ENCODE results near the gene ENPP5.

ENPP5 gene, protein sequence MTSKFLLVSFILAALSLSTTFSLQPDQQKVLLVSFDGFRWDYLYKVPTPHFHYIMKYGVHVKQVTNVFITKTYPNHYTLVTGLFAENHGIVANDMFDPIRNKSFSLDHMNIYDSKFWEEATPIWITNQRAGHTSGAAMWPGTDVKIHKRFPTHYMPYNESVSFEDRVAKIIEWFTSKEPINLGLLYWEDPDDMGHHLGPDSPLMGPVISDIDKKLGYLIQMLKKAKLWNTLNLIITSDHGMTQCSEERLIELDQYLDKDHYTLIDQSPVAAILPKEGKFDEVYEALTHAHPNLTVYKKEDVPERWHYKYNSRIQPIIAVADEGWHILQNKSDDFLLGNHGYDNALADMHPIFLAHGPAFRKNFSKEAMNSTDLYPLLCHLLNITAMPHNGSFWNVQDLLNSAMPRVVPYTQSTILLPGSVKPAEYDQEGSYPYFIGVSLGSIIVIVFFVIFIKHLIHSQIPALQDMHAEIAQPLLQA

DNA sequence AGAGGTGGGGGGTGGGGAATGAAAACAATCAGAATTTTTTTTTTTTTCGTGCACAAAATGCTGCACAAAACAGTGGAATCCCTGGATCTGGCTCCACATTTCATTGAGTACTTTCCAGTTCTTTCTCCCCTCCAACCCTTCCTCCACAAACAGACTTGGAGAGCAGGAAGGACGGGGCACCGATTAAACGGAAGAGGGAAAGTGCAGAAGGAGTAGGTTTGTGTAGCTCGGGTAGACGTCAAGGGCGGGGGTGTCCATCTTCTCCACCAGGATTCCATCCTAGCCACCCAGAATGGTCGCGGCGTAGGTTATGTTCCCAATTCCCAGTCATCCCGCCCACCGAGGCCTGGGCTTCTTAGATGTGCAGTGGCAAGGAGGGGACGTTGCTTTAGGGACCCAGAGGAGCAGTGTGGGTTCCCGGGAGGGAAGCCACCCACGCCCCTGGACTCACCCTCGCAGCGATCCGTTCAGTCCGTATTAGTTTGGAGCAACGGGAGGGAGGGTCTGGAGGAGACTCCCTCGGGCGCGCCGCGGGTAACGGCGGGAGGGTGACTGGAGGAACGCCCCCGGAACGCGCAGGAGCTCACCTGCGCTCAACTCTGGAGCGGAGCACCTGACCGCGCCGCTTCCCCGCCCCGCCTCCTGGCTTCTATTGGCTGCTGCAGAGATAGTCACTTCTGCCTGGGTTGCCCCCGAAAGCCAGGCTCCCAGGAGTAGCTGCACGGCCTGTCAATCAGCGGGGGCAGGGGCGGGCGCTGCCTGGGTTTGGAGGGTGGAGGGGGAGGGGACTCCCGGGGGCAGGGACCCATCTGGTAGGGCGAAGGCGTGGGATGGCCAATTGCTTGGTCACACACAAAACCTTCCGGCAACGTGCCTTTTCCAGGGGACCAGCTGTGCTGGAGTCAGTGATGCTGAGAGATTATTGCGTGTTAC lies at the start of gene ENPP5:
ENPP5 (minus strand) TSS at position 624 of the 933 bp plus-strand sequence. CDS start 2,718 bp downstream, outside the sequence.
- DNase-seq (ENCODE audit: low read depth in 1 of 2, low spot score in 1 of 2) = peak; percentile 93 to 96
- TF ChIP-seq JUND (IDR thresholded peaks at IDR 0.05; ENCODE audit: low read depth) = no peak
- in situ Hi-C loops (cut with HindIII; ENCODE audit: low pct_unique_long_range_greater_than_20kb, low sequenced_read_pairs) = no loop called here

DNA sequence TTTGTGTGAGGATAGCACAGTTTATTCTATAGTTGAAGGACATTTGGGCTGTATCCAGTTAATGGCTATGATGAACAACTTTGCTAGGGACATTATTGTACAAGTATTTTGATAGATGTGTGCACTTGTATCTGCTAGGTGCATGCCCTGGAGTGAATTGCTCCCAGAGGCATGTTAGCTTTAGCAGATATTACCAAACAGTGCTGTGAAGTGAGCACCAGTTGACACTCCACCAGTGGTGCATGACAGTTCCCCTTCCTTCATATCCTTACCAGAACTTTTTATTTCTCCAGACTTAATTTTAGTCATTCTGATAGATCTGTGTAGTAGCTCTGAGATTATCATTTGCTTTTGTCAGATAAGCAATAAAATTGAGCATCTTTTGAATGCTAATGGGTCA lies 48.9 kb upstream of the ENPP5 start:
- in situ Hi-C loops (cut with HindIII; ENCODE audit: low pct_unique_long_range_greater_than_20kb, low sequenced_read_pairs) = no loop called here
- TF ChIP-seq JUND (IDR thresholded peaks at IDR 0.05; ENCODE audit: low read depth) = no peak
- no peak for DNase-seq (ENCODE audit: low read depth in 1 of 2, low spot score in 1 of 2)

DNA sequence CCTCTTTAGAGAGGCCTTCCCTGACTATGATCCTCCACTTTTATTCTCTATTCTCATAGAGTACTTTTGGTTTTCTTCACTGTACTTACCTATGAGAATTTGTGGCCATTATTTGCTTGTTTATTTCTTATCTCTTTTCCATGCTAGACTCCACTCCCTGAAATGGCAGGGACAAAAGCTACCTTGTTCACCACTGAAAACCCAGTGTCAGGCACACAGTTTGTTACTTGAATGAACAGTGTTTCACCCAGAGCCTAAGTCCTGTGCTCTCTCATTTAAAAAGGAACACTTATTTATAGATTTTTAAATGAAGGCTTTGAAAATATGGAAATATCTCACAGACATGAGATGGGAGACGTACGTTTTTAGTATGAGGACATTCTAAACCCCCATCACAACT lies 47.7 kb upstream of the ENPP5 start:
- in situ Hi-C loops (cut with HindIII; ENCODE audit: low pct_unique_long_range_greater_than_20kb, low sequenced_read_pairs) = no loop called here

DNA sequence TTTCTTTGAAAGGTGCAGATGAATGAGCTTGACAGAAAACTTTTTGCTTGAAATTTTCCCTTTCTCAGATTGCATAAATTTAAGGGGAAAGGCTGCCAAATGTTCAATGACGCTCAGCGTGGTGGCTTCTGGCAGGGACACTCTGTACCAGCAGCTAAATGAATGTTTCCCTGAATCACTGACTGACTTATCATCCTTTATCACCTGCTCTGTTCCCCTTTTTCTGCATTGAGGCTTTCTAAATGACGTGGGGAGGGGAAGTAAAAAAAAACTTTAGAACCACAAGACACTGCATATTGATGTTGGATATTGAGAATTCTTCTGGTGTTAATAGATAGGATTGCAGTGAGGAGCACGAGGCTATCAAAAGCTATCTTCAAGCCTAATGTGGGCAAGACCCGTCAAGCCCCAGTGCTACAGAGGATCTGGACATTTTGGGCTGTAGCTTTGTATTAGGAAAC lies 46.9 kb upstream of the ENPP5 start:
- in situ Hi-C loops (cut with HindIII; ENCODE audit: low pct_unique_long_range_greater_than_20kb, low sequenced_read_pairs) = no loop called here
- DNase-seq (ENCODE audit: low read depth in 1 of 2, low spot score in 1 of 2) = no peak
- TF ChIP-seq JUND (IDR thresholded peaks at IDR 0.05; ENCODE audit: low read depth) = no peak

More for the DNA sequence above, 47.7 kb upstream of the ENPP5 start:
- DNase-seq (ENCODE audit: low read depth in 1 of 2, low spot score in 1 of 2) = no peak
- no peak for TF ChIP-seq JUND (IDR thresholded peaks at IDR 0.05; ENCODE audit: low read depth)

DNA sequence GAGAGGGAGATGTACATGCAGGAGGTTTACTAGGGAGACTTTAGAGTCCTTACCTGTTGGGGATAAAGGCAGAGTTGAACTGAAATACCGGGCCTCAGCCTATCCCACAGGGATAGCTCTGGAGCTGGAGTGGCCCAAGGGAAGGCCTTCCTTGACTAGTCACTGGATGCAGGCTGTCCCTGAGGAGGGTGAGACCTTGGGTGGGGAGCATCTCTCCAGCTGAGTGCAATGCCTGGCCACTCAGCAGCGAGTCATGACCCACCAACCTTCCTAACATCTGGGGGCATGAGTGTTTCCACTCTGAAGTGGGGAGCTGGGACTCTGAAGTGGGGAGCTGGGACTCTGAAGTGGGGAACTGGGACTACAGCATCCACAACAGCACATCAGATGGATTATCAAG lies 46.1 kb upstream of the ENPP5 start:
- DNase-seq (ENCODE audit: low read depth in 1 of 2, low spot score in 1 of 2) = no peak
- no peak for TF ChIP-seq JUND (IDR thresholded peaks at IDR 0.05; ENCODE audit: low read depth)
- in situ Hi-C loops (cut with HindIII; ENCODE audit: low pct_unique_long_range_greater_than_20kb, low sequenced_read_pairs) = no loop called here

DNA sequence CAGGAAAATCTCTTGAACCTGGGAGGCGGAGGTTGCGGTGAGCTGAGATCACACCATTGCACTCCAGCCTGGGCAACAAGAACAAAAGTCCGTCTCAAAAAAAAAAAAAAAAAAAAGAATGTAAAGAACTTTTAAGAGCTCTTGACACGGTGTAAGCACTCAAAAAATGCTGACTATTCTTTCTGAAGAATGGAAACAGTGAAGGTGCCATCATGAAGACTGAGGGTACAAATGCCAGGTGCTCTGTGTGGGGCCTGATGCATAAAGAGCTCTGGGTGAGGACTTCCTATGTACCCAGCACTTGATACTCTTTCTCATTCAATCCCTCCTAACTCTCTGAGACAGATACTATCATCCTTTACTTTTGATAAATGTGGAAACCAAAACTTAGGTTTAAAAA lies 45.0 kb upstream of the ENPP5 start:
- in situ Hi-C loops (cut with HindIII; ENCODE audit: low pct_unique_long_range_greater_than_20kb, low sequenced_read_pairs) = no loop called here
- TF ChIP-seq JUND (IDR thresholded peaks at IDR 0.05; ENCODE audit: low read depth) = no peak
- no peak for DNase-seq (ENCODE audit: low read depth in 1 of 2, low spot score in 1 of 2)

DNA sequence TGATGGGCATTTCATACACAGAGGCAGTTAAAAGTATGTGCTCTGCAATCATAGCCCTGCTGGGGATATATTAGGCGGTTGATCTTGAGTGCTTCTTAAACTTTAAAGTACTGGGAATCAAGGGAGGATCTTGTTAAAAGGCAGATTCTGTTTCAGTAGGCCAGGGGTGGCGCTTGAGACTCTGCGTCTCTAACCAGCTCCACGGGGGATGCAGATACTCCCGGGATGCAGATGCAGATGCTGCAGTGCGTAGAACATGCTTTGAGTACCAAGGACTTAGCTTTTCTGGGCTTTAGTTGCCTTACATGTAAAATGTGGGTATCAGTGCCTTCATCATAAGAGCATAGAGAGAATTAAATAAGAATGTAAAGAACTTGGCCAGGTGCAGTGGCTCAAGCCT lies 44.4 kb upstream of the ENPP5 start:
- in situ Hi-C loops (cut with HindIII; ENCODE audit: low pct_unique_long_range_greater_than_20kb, low sequenced_read_pairs) = no loop called here
- DNase-seq (ENCODE audit: low read depth in 1 of 2, low spot score in 1 of 2) = no peak

DNA sequence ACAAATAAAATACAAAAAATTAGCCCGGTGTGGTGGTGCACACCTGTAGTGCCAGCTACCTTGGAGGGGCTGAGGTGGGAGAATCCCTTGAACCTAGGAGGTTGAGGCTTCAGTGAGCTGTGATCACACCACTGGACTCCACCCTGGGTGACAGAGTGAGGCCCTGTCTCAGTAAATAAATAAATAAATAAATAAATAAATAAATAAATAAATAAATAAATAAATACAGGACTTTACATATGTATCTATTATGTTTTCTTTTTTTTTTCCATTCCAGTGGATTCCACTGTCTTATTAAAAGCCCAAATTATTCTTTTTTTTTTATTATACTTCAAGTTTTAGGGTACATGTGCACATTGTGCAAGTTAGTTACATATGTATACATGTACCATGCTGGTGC lies 41.1 kb upstream of the ENPP5 start:
- DNase-seq (ENCODE audit: low read depth in 1 of 2, low spot score in 1 of 2) = no peak
- no peak for TF ChIP-seq JUND (IDR thresholded peaks at IDR 0.05; ENCODE audit: low read depth)
- in situ Hi-C loops (cut with HindIII; ENCODE audit: low pct_unique_long_range_greater_than_20kb, low sequenced_read_pairs) = no loop called here

More for the DNA sequence above, 44.4 kb upstream of the ENPP5 start:
- no peak for TF ChIP-seq JUND (IDR thresholded peaks at IDR 0.05; ENCODE audit: low read depth)

DNA sequence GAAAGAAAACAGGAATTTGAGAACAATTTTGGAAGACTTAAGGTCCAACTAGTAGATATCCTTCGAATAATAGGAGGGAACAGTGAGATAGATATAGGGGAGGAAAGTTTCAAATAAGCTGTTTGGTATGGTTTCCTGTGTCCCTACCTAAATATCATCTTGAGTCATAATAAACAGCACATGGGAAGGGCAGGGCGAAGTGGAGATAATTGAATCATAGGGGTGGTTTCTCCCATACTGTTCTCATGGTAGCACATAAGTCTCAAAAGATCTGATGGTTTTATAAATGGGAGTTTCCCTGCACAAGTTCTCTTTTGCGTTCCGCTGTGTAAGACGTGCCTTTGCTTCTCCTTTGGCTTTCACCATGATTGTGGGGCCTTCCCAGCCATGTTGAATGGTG lies 39.5 kb upstream of the ENPP5 start:
- DNase-seq (ENCODE audit: low read depth in 1 of 2, low spot score in 1 of 2) = no peak
- no peak for TF ChIP-seq JUND (IDR thresholded peaks at IDR 0.05; ENCODE audit: low read depth)
- in situ Hi-C loops (cut with HindIII; ENCODE audit: low pct_unique_long_range_greater_than_20kb, low sequenced_read_pairs) = no loop called here

DNA sequence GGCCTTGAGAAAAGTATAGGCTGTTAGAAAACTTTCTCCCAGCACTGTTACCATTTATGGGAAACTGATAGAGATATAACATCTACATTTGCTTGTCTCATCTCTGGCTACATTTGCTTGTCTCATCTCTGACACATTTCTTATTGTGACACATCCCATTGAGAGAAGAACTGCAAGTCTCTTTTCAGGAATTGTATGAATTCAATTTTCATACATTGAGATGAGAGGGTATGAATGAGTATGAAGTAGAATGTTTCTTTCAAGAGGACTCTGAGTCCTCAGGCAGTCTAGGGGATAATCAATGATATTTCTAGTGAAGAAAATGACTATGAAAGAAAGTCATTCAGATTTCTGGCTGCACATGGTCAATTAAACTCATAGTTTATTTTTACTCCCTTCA lies 37.5 kb upstream of the ENPP5 start:
- no peak for DNase-seq (ENCODE audit: low read depth in 1 of 2, low spot score in 1 of 2)
- in situ Hi-C loops (cut with HindIII; ENCODE audit: low pct_unique_long_range_greater_than_20kb, low sequenced_read_pairs) = no loop called here
- TF ChIP-seq JUND (IDR thresholded peaks at IDR 0.05; ENCODE audit: low read depth) = no peak

DNA sequence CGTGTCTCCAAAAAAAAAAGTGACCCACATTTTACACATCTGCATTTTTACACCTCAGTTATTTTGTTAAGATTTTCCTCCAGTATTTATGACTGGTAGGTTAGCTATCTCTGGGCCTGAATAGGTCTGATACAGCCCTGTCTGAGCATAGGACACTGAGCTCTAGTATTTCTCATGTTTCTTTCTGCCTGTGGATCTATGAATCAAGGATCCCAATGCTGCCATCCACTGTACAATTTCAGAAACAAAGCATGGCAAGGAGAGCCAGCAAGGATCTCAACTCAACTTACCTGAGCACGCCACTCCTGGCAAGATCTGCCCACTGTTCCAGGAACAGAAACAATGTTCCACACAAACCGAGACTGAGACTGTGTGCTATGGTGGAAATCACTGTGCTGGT lies 36.4 kb upstream of the ENPP5 start:
- in situ Hi-C loops (cut with HindIII; ENCODE audit: low pct_unique_long_range_greater_than_20kb, low sequenced_read_pairs) = no loop called here
- no peak for TF ChIP-seq JUND (IDR thresholded peaks at IDR 0.05; ENCODE audit: low read depth)
- DNase-seq (ENCODE audit: low read depth in 1 of 2, low spot score in 1 of 2) = peak; percentile 26 to 59

DNA sequence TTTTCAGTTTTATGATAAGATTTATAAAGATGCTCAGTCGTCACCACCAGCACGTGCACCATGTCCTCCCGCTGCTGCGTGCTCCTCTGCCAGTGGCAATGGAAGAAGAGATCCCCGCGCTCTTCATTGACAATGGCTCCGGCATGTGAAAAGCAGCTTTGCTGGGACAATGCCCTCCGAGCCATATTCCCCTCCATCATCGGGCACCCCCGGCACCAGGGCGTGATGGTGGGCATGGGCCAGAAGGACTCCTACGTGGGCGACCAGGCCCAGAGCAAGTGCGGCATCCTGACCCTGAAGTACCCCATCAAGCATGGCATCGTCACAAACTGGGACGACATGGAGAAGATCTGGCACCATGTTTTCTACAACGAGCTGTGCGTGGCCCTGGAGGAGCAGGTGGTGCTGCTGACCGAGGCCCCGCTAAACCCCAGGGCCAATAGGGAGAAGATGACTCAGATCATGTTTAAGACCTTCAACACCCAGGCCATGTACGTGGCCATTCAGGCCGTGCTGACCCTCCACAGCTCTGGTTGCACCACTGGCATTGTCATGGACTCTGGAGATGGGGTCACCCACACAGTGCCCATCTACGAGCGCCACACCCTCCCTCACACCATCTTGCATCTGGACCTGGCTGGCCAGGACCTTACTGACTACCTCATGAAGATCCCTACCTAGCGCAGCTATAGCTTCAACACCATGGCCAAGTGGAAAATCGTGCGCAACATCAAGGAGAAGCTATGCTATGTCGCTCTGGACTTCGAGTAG lies 34.3 kb upstream of the ENPP5 start:
- no peak for DNase-seq (ENCODE audit: low read depth in 1 of 2, low spot score in 1 of 2)
- in situ Hi-C loops (cut with HindIII; ENCODE audit: low pct_unique_long_range_greater_than_20kb, low sequenced_read_pairs) = no loop called here
- no peak for TF ChIP-seq JUND (IDR thresholded peaks at IDR 0.05; ENCODE audit: low read depth)
